H9 (cell line): Measurements from ENCODE around the gene GOLGA7B. TPM values are rescaled to one million over a fixed set of nuclear protein-coding genes. Genes with fewer than 3 reads are reported as not detected.

Source experiments
- DNase-seq: peaks from one replicate; pipeline ENCODE4 v3.0.0-alpha.2; 2017
- H2AFZ ChIP-seq: one replicate; pipeline ENCODE4 v1.6.1; 2013; ENCODE audit warnings: mild to moderate bottlenecking, low read length, control low read depth, moderate library complexity
- H2AK5ac ChIP-seq: 2 replicates; pipeline ENCODE4 v1.6.1; 2013; ENCODE audit warnings: low read length, control low read depth, mixed read lengths; ENCODE audit not compliant: insufficient read length
- H2BK120ac ChIP-seq: one replicate; pipeline ENCODE4 v1.6.1; 2013; ENCODE audit warnings: low read depth, mild to moderate bottlenecking, low read length, control low read depth, inconsistent platforms; ENCODE audit not compliant: poor library complexity, severe bottlenecking
- H2BK12ac ChIP-seq: 2 replicates; pipeline ENCODE4 v1.6.1; 2013; ENCODE audit warnings: low read length, control low read depth, mixed read lengths, low read depth; ENCODE audit not compliant: insufficient read length
- H2BK15ac ChIP-seq: 2 replicates; pipeline ENCODE4 v1.6.1; 2013; ENCODE audit warnings: low read depth, low read length, control low read depth
- H2BK20ac ChIP-seq: one replicate; pipeline ENCODE4 v1.6.1; 2013; ENCODE audit warnings: low read depth, mild to moderate bottlenecking, low read length, control low read depth, inconsistent platforms; ENCODE audit not compliant: poor library complexity, severe bottlenecking
- H2BK5ac ChIP-seq: 2 replicates; pipeline ENCODE4 v1.6.1; 2013; ENCODE audit warnings: low read length, control low read depth, mixed read lengths; ENCODE audit not compliant: insufficient read length
- H3K14ac ChIP-seq: 2 replicates; pipeline ENCODE4 v1.6.1; 2013; ENCODE audit warnings: low read length, control low read depth; ENCODE audit not compliant: insufficient read depth
- H3K18ac ChIP-seq: 2 replicates; pipeline ENCODE4 v1.6.1; 2013; ENCODE audit warnings: low read depth, mild to moderate bottlenecking, mixed read lengths, low read length, control low read depth; ENCODE audit not compliant: insufficient read length
- H3K23ac ChIP-seq: 2 replicates; pipeline ENCODE4 v1.6.1; 2013; ENCODE audit warnings: low read length, control low read depth, mixed read lengths, low read depth; ENCODE audit not compliant: insufficient read length
- H3K23me2 ChIP-seq: 2 replicates; pipeline ENCODE4 v1.6.1; 2013; ENCODE audit warnings: low read depth, mild to moderate bottlenecking, mixed read lengths, low read length, control low read depth; ENCODE audit not compliant: insufficient read length, poor library complexity, severe bottlenecking
- H3K27ac ChIP-seq: 2 replicates; pipeline ENCODE4 v1.5.1; 2013; ENCODE audit warnings: low read length, control low read depth, mixed read lengths, low read depth; ENCODE audit not compliant: insufficient read length
- H3K27me3 ChIP-seq: 2 replicates; pipeline ENCODE4 v1.6.1; 2013; ENCODE audit warnings: low read length, control low read depth, inconsistent platforms; ENCODE audit not compliant: insufficient read depth
- H3K4ac ChIP-seq: 2 replicates; pipeline ENCODE4 v1.6.1; 2013; ENCODE audit warnings: low read depth, mild to moderate bottlenecking, control low read depth, inconsistent platforms, low read length, moderate library complexity
- H3K4me1 ChIP-seq: 2 replicates; pipeline ENCODE4 v1.6.1; 2013; ENCODE audit warnings: low read length, control low read depth, inconsistent platforms; ENCODE audit not compliant: insufficient read depth
- H3K4me2 ChIP-seq: 2 replicates; pipeline ENCODE4 v1.6.1; 2013; ENCODE audit warnings: low read length, control low read depth, mixed read lengths; ENCODE audit not compliant: insufficient read length, insufficient read depth
- H3K56ac ChIP-seq: 2 replicates; pipeline ENCODE4 v1.6.1; 2013; ENCODE audit warnings: low read depth, mild to moderate bottlenecking, mixed read lengths, low read length, control low read depth; ENCODE audit not compliant: insufficient read length
- H3K79me1 ChIP-seq: 2 replicates; pipeline ENCODE4 v1.6.1; 2013; ENCODE audit warnings: low read depth, mild to moderate bottlenecking, moderate library complexity, low read length, control low read depth, inconsistent platforms; ENCODE audit not compliant: insufficient read depth, poor library complexity, severe bottlenecking
- H3K79me2 ChIP-seq: 2 replicates; pipeline ENCODE4 v1.6.1; 2013; ENCODE audit warnings: low read length, control low read depth, inconsistent platforms; ENCODE audit not compliant: insufficient read depth
- H3K9ac ChIP-seq: 2 replicates; pipeline ENCODE4 v1.6.1; 2013; ENCODE audit warnings: low read length, control low read depth, mixed read lengths; ENCODE audit not compliant: insufficient read length; ENCODE audit errors: extremely low read depth
- H3K9me3 ChIP-seq: one replicate; pipeline ENCODE4 v1.6.1; 2013; ENCODE audit warnings: low read depth, low read length, inconsistent platforms; ENCODE audit not compliant: control insufficient read depth
- H3T11ph ChIP-seq: one replicate; pipeline ENCODE4 v1.6.1; 2013; ENCODE audit warnings: mild to moderate bottlenecking, low read length, control low read depth, inconsistent platforms
- H4K20me1 ChIP-seq: one replicate; pipeline ENCODE4 v1.6.1; 2013; ENCODE audit not compliant: control insufficient read depth, insufficient read length, insufficient read depth
- H4K5ac ChIP-seq: 2 replicates; pipeline ENCODE4 v1.6.1; 2013; ENCODE audit warnings: low read depth, mild to moderate bottlenecking, mixed read lengths, low read length, control low read depth; ENCODE audit not compliant: insufficient read length
- H4K8ac ChIP-seq: replicated peaks from 2 replicates; pipeline ENCODE4 v1.6.1; 2013; ENCODE audit warnings: low read length, control low read depth, mixed read lengths, low read depth; ENCODE audit not compliant: insufficient read length
- H4K91ac ChIP-seq: 2 replicates; pipeline ENCODE4 v1.6.1; 2013; ENCODE audit warnings: low read depth, mild to moderate bottlenecking, moderate library complexity, mixed read lengths, low read length, control low read depth; ENCODE audit not compliant: insufficient read length
- H3K27ac Mint-ChIP-seq, 3 experiments: 2 replicates in 2 of 3; 3 replicates in 1 of 3; pipeline ENCODE4 v1.8.0; 2020 to 2021; ENCODE audit warnings: mixed read lengths in 3 of 3, mild to moderate bottlenecking in 1 of 3, moderate library complexity in 1 of 3
- H3K27me3 Mint-ChIP-seq: 2 replicates; pipeline ENCODE4 v1.8.0; 2021; ENCODE audit warnings: low read depth, mild to moderate bottlenecking, moderate library complexity, mixed read lengths
- H3K36me3 Mint-ChIP-seq, 3 experiments: 2 replicates in 2 of 3; 3 replicates in 1 of 3; pipeline ENCODE4 v1.8.0; 2020 to 2021; ENCODE audit warnings: low read depth in 3 of 3, mixed read lengths in 3 of 3; ENCODE audit not compliant: insufficient read depth in 1 of 3
- H3K4me1 Mint-ChIP-seq, 2 experiments: 2 replicates each; pipeline ENCODE4 v1.8.0; 2020; ENCODE audit warnings: mixed read lengths in 2 of 2
- H3K4me3 Mint-ChIP-seq, 2 experiments: 2 replicates in 1 of 2; 3 replicates in 1 of 2; pipeline ENCODE4 v1.8.0; 2020 to 2021; ENCODE audit warnings: mild to moderate bottlenecking in 2 of 2, mixed read lengths in 2 of 2, moderate library complexity in 1 of 2
- H3K9me3 Mint-ChIP-seq, 2 experiments: 2 replicates in 1 of 2; 3 replicates in 1 of 2; pipeline ENCODE4 v1.8.0; 2020; ENCODE audit warnings: mild to moderate bottlenecking in 2 of 2, mixed read lengths in 2 of 2, moderate library complexity in 1 of 2
- CTCF ChIP-seq: fragments of 200-600 bp; sonication (generic); conservative IDR thresholded peaks from 3 replicates; pipeline ENCODE4 v1.8.0; 2021; ENCODE audit warnings: antibody characterized with exemption, mild to moderate bottlenecking
- WGBS: extraction: QIAGEN DNeasy Blood & Tissue Kit; methylation state at CpG from one replicate; pipeline ENCODE4 v1.1.7; 2013; ENCODE audit warnings: missing lambda C conversion rate, low lambda C conversion rate, mixed read lengths; ENCODE audit not compliant: insufficient read length; ENCODE audit errors: extremely low coverage; 5-methylcytosine and 5-hydroxymethylcytosine counted together
- total RNA-seq: library from RNA; stranded (reverse); gene quantifications from 2 replicates; pipeline ENCODE4 v1.2.1, GENCODE V29; 2021

GOLGA7B gene
- total RNA-seq, 1 experiment from 2014 or later: 0.04 TPM

GRCh38 chr10:97882142-97883091 is 32.8 kb downstream of the GOLGA7B start:
- H3K4me2 ChIP-seq: no peak overlapping the region
- no peaks in the 10 kb centered on the region for H4K20me1 ChIP-seq
- H3K79me1 ChIP-seq: no peaks in the 10 kb centered on the region
- no peak overlapping the region for H3K56ac ChIP-seq
- Mint-ChIP-seq H3K4me3 (no peak overlapping the region), H3K27me3 (peaks cover 3% of the 10 kb centered on the region), H3K4me1 (peaks cover 7 to 19% of the 10 kb centered on the region in 2 experiments; a peak in 2 of 4 replicates), H3K9me3 (no peaks in the 10 kb centered on the region), H3K36me3 (no peaks in the 10 kb centered on the region; a peak in 1 of 7 replicates), H3K27ac (no peak overlapping the region; a peak in 1 of 7 replicates)
- no peak overlapping the region for H2AK5ac ChIP-seq
- TF ChIP-seq CTCF: no peak
- no peak overlapping the region for H3K4ac ChIP-seq
- H3K4me1 ChIP-seq: no peaks in the 10 kb centered on the region
- H2BK120ac ChIP-seq: no peak overlapping the region
- no peak overlapping the region for H3K9ac ChIP-seq
- H3K27me3 ChIP-seq: no peaks in the 10 kb centered on the region
- H4K8ac ChIP-seq: no peak overlapping the region
- no peak overlapping the region for H4K91ac ChIP-seq
- no peak overlapping the region for H3K14ac ChIP-seq
- WGBS: no CpG with 5 or more reads among the region's 11 CpGs
- no peak overlapping the region for H3T11ph ChIP-seq
- H3K9me3 ChIP-seq: no peaks in the 10 kb centered on the region
- no peaks in the 10 kb centered on the region for H3K79me2 ChIP-seq
- H3K23ac ChIP-seq: no peak overlapping the region
- no peak overlapping the region for H2BK20ac ChIP-seq
- DNase-seq: no peak
- no peak overlapping the region for H2BK12ac ChIP-seq
- no peak overlapping the region for H3K18ac ChIP-seq
- H2BK15ac ChIP-seq: no peak overlapping the region
- H2BK5ac ChIP-seq: no peak overlapping the region
- H3K23me2 ChIP-seq: no peaks in the 10 kb centered on the region
- H4K5ac ChIP-seq: no peak overlapping the region
- no peak overlapping the region for H3K27ac ChIP-seq
- H2AFZ ChIP-seq: no peak overlapping the region
